ENCODE data around the gene MBP. TPM values are rescaled to one million over a fixed set of nuclear protein-coding genes. Genes with fewer than 3 reads are reported as not detected.

MBP gene
- total RNA-seq, 6 experiments from 2014 or later: 0.05 to 0.23 (median 0.12) TPM; not detected in 1

DNA sequence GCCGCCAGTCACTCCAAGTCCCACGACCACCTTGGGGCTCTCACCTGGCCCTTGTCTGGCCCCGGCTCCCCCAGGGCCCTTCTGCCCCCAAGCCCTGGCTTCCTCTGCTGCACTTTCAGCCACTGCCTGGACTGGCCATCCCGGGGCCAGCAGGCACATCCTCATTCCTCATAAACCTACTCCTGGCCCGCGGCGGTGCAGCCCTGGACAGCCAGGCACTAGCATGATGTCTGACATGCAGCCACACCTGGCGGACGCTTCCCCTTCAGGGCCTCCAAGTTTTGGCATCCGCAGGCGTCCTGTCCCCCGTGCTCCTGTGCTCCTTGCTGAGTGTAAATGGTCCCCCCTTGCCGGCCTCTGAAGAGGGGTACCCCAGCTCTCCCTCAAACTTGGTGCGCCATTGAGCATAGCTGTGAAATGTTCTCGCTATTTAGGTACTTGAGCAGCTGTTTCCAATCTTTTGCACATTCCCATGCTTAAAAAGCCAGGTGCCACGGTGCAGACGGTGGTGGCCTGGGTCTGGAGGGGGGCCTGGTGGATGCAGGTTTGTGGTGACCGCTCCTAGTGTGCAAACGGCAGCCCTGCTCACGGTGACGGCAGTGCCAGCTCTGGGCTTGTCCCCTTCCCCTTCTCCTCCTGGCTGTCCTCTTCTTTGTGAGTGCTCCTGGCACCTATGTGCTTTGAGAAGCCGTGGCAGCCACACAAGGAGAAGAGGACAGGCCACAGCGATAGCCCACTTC is 123.8 kb downstream of the MBP start:
- no peak overlapping the region for H3K27ac Mint-ChIP-seq

DNA sequence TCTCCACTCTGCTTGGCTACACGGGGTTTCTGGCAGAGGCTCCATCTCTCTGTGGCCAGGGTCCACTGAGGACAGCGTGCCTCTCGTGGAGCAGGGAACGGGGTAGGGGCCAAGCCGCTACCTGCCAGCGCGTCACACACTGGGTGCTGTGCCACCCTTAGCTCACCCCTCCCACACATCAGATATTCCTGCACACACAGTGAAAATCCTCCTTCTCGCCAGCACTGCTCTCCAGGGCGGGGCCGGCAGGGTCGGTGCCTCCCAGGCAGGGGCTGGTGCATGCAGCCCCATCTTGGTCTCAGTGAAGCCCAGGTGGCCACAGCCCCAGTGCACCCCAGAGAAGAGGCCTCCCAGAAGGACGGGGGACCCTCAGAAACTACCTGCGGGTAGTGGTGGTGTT is 124.6 kb downstream of the MBP start:
- H3K9me3 Mint-ChIP-seq: no peaks in the 10 kb centered on the region
- DNase-seq: no peak
- no peak overlapping the region for H3K27ac Mint-ChIP-seq
- no peaks in the 10 kb centered on the region for H3K36me3 Mint-ChIP-seq (ENCODE audit: low read depth)
- no peaks in the 10 kb centered on the region for H3K4me1 Mint-ChIP-seq (ENCODE audit: low read depth)
- H3K4me3 Mint-ChIP-seq: no peak overlapping the region
- TF ChIP-seq, protein P1, sequence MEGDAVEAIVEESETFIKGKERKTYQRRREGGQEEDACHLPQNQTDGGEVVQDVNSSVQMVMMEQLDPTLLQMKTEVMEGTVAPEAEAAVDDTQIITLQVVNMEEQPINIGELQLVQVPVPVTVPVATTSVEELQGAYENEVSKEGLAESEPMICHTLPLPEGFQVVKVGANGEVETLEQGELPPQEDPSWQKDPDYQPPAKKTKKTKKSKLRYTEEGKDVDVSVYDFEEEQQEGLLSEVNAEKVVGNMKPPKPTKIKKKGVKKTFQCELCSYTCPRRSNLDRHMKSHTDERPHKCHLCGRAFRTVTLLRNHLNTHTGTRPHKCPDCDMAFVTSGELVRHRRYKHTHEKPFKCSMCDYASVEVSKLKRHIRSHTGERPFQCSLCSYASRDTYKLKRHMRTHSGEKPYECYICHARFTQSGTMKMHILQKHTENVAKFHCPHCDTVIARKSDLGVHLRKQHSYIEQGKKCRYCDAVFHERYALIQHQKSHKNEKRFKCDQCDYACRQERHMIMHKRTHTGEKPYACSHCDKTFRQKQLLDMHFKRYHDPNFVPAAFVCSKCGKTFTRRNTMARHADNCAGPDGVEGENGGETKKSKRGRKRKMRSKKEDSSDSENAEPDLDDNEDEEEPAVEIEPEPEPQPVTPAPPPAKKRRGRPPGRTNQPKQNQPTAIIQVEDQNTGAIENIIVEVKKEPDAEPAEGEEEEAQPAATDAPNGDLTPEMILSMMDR (IDR thresholded peaks at IDR 0.05): no peak
- H3K27me3 Mint-ChIP-seq (ENCODE audit: insufficient read depth): peaks cover 47% of the 10 kb centered on the region

More for the DNA sequence above, 123.8 kb downstream of the MBP start:
- H3K4me1 Mint-ChIP-seq (ENCODE audit: low read depth): no peaks in the 10 kb centered on the region
- no peaks in the 10 kb centered on the region for H3K36me3 Mint-ChIP-seq (ENCODE audit: low read depth)
- TF ChIP-seq, protein P1 (IDR thresholded peaks at IDR 0.05): no peak
- peaks cover 46% of the 10 kb centered on the region for H3K27me3 Mint-ChIP-seq (ENCODE audit: insufficient read depth)
- no peak overlapping the region for H3K4me3 Mint-ChIP-seq
- no peaks in the 10 kb centered on the region for H3K9me3 Mint-ChIP-seq
- no peak for DNase-seq

- Mint-ChIP-seq H3K27ac (no peak overlapping the region), H3K27me3 (ENCODE audit: insufficient read depth) (peaks cover 47% of the 10 kb centered on the region), H3K4me3 (no peak overlapping the region), H3K36me3 (ENCODE audit: low read depth) (no peaks in the 10 kb centered on the region), H3K9me3 (no peaks in the 10 kb centered on the region), H3K4me1 (ENCODE audit: low read depth) (no peaks in the 10 kb centered on the region)
- no peak for DNase-seq
- TF ChIP-seq, protein P1 (IDR thresholded peaks at IDR 0.05): no peak
These were observed 125.3 kb downstream of the MBP start for GRCh38 chr18:77007251-77007650.

- no peaks in the 10 kb centered on the region for H3K36me3 Mint-ChIP-seq (ENCODE audit: low read depth)
- H3K27ac Mint-ChIP-seq: no peak overlapping the region
- no peaks in the 10 kb centered on the region for H3K9me3 Mint-ChIP-seq
- peaks cover 45% of the 10 kb centered on the region for H3K27me3 Mint-ChIP-seq (ENCODE audit: insufficient read depth)
- TF ChIP-seq, protein P1 (IDR thresholded peaks at IDR 0.05): no peak
- no peak overlapping the region for H3K4me3 Mint-ChIP-seq
- no peak for DNase-seq
- H3K4me1 Mint-ChIP-seq (ENCODE audit: low read depth): no peaks in the 10 kb centered on the region
These were observed 126.0 kb downstream of the MBP start for GRCh38 chr18:77006305-77007175.

GRCh38 chr18:77005651-77006195 is 126.9 kb downstream of the MBP start:
- H3K36me3 Mint-ChIP-seq (ENCODE audit: low read depth): no peaks in the 10 kb centered on the region
- peaks cover 45% of the 10 kb centered on the region for H3K27me3 Mint-ChIP-seq (ENCODE audit: insufficient read depth)
- H3K4me1 Mint-ChIP-seq (ENCODE audit: low read depth): no peaks in the 10 kb centered on the region
- TF ChIP-seq, protein P1 (IDR thresholded peaks at IDR 0.05): no peak
- H3K9me3 Mint-ChIP-seq: no peaks in the 10 kb centered on the region
- no peak overlapping the region for H3K27ac Mint-ChIP-seq
- H3K4me3 Mint-ChIP-seq: no peak overlapping the region
- DNase-seq: no peak
